ENCODE measurements around the gene STPG3. TPM values are rescaled to one million over a fixed set of nuclear protein-coding genes. Genes with fewer than 3 reads are reported as not detected.

Gene STPG3
- total and polyA plus RNA-seq, 2 of the 13 experiments (the other 11 are each of a cell fraction or from before 2014, with no cell fraction given), result not detected

DNA sequence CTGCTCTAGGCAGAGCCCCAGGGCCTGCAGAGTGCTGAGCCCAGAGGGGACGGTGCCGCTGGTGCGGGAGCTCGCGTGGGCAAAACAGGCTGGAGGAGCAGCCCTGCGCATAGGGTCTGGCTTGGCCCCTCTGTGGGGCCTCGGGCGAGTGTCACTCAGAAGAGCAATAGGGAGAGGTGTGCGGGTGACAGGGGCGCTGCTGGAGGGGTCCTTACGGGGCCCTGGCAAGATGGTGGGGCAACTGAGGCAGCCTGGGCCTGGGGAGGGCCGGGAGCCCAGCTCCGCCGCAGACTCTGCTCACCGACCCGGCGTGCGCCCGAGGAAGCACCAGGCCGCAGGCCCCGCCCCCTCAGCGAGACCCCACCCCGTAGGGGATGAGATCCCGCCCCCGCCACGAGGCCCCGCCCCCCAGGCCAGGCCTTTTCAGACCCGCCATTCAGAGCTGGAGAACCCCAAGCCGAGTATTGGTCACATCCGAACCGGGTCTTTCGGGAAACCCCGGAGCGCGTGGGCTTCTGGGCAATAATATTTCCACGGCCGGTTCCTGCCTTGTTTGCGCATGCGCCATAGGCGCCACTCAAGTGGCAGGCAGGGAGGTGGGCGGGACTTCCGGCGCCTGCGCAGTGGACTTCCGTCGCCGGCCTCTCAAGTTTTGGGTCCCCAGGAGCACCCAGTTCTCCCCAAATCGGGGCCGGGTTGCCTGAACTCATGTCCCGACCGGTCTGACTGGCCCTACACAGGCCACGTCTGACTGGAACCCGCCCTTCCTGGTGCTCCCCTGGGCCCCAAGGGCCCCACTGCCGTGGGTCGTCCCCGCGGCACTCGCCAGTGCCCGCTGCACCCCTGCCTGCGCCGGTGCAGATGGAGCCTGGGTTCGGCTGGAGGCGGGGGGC, 27.8 kb upstream of the STPG3 start (continued):
- TF ChIP-seq SNRNP70 (IDR thresholded peaks at IDR 0.05; ENCODE audit: low read depth, low read length) (no peak), ZNF138 (CRISPR knock-in tag; IDR thresholded peaks at IDR 0.05; ENCODE audit: low read depth) (no peak), RAD21 (CRISPR knock-in tag; IDR thresholded peaks at IDR 0.05) (peak; percentile 30; the same call in 1 of the 2 replicates), ZNF296 (CRISPR knock-in tag; conservative IDR thresholded peaks at IDR 0.05) (no peak), ZNF276 (CRISPR knock-in tag; IDR thresholded peaks at IDR 0.05; ENCODE audit: low read depth) (no peak), KDM4B (CRISPR knock-in tag; IDR thresholded peaks at IDR 0.05) (no peak), KMT2B (CRISPR knock-in tag; IDR thresholded peaks at IDR 0.05) (0 out of 2 replicates have a peak, but pooled peaks have one; percentile 17), REL (CRISPR knock-in tag; conservative IDR thresholded peaks at IDR 0.05) (no peak), KDM5A (IDR thresholded peaks at IDR 0.05; ENCODE audit: borderline replicate concordance, low read length) (peak; percentile 86), MYC (CRISPR knock-in tag; IDR thresholded peaks at IDR 0.05; ENCODE audit: borderline replicate concordance) (0 out of 2 replicates have a peak, but pooled peaks have one; percentile 42), GATAD1 (CRISPR knock-in tag; IDR thresholded peaks at IDR 0.05) (peak; percentile 83), NR1H2 (CRISPR knock-in tag; IDR thresholded peaks at IDR 0.05; ENCODE audit: borderline replicate concordance, low read depth) (no peak), ZFP37 (CRISPR knock-in tag; IDR thresholded peaks at IDR 0.05; ENCODE audit: borderline replicate concordance) (no peak), ZNF546 (CRISPR knock-in tag; conservative IDR thresholded peaks at IDR 0.05) (no peak), KDM3A (CRISPR knock-in tag; IDR thresholded peaks at IDR 0.05; ENCODE audit: low read depth) (no peak), FOXO1 (CRISPR knock-in tag; IDR thresholded peaks at IDR 0.05) (no peak), CBX1 (IDR thresholded peaks at IDR 0.05; ENCODE audit: low read depth) (no peak), TRIM22 (IDR thresholded peaks at IDR 0.05) (no peak), KDM5B (CRISPR knock-in tag; IDR thresholded peaks at IDR 0.05; ENCODE audit: borderline replicate concordance) (no peak; the same call in 1 of the 2 replicates), ZC3H4 (CRISPR knock-in tag; IDR thresholded peaks at IDR 0.05; ENCODE audit: borderline replicate concordance) (peak; percentile 53), ZNF446 (CRISPR knock-in tag; IDR thresholded peaks at IDR 0.05) (peak; percentile 44; the same call in 1 of the 2 replicates)
- TF ChIP-seq, protein P1, sequence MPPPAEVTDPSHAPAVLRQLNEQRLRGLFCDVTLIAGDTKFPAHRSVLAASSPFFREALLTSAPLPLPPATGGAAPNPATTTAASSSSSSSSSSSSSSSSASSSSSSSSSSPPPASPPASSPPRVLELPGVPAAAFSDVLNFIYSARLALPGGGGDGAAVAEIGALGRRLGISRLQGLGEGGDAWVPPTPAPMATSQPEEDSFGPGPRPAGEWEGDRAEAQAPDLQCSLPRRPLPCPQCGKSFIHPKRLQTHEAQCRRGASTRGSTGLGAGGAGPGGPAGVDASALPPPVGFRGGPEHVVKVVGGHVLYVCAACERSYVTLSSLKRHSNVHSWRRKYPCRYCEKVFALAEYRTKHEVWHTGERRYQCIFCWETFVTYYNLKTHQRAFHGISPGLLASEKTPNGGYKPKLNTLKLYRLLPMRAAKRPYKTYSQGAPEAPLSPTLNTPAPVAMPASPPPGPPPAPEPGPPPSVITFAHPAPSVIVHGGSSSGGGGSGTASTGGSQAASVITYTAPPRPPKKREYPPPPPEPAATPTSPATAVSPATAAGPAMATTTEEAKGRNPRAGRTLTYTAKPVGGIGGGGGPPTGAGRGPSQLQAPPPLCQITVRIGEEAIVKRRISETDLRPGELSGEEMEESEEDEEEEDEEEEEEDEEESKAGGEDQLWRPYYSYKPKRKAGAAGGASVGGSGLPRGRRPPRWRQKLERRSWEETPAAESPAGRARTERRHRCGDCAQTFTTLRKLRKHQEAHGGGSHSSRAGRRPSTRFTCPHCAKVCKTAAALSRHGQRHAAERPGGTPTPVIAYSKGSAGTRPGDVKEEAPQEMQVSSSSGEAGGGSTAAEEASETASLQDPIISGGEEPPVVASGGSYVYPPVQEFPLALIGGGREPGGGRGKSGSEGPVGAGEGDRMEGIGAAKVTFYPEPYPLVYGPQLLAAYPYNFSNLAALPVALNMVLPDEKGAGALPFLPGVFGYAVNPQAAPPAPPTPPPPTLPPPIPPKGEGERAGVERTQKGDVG (CRISPR knock-in tag; IDR thresholded peaks at IDR 0.05; ENCODE audit: borderline replicate concordance), result no peak
- TF ChIP-seq, protein P2, sequence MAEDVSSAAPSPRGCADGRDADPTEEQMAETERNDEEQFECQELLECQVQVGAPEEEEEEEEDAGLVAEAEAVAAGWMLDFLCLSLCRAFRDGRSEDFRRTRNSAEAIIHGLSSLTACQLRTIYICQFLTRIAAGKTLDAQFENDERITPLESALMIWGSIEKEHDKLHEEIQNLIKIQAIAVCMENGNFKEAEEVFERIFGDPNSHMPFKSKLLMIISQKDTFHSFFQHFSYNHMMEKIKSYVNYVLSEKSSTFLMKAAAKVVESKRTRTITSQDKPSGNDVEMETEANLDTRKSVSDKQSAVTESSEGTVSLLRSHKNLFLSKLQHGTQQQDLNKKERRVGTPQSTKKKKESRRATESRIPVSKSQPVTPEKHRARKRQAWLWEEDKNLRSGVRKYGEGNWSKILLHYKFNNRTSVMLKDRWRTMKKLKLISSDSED (CRISPR knock-in tag; IDR thresholded peaks at IDR 0.05), result no peak

All from HepG2 (cell line).